CD4-positive, CD25-positive, alpha-beta regulatory T cell (primary cell): ENCODE results near the gene CELF5. TPM values are rescaled to one million over a fixed set of nuclear protein-coding genes. Genes with fewer than 3 reads are reported as not detected.

Experiments used
- ATAC-seq, 2 donors: fragments of 150-1000 bp; cut with Tn5 transposase; one replicate each; pipeline ENCODE4 v1.10.0; 2021; ENCODE audit warnings: low read depth in 2 of 2, moderate number of reproducible peaks in 2 of 2, moderate library complexity in 1 of 2
- DNase-seq, 3 donors: peaks; one replicate each; pipeline versions ENCODE4 v3.0.0 to v3.0.0-alpha.2; 2012 to 2022; ENCODE audit warnings: mixed read lengths in 1 of 3
- H3K27ac ChIP-seq: one replicate; pipeline ENCODE4 v1.7.0; 2013; ENCODE audit warnings: mild to moderate bottlenecking, low read length; ENCODE audit not compliant: insufficient read depth, poor library complexity, severe bottlenecking
- H3K27me3 ChIP-seq: one replicate; pipeline ENCODE4 v1.7.0; 2013; ENCODE audit warnings: low read length; ENCODE audit not compliant: control insufficient read depth, insufficient read depth
- H3K36me3 ChIP-seq: one replicate; pipeline ENCODE4 v1.7.0; 2013; ENCODE audit warnings: mild to moderate bottlenecking, low read length, moderate library complexity; ENCODE audit not compliant: control insufficient read depth, insufficient read depth
- H3K4me1 ChIP-seq: 2 replicates; pipeline ENCODE4 v1.7.0; 2013; ENCODE audit warnings: mild to moderate bottlenecking, low read length; ENCODE audit not compliant: insufficient read depth, control insufficient read depth, poor library complexity, severe bottlenecking
- H3K4me3 ChIP-seq: one replicate; pipeline ENCODE4 v1.7.0; 2013; ENCODE audit warnings: low read depth, mild to moderate bottlenecking, low read length, moderate library complexity
- H3K9me3 ChIP-seq, 2 experiments: 1 replicate in 1 of 2; 2 replicates in 1 of 2; pipeline ENCODE4 v1.7.0; 2013; ENCODE audit warnings: low read length in 2 of 2, mild to moderate bottlenecking in 1 of 2, moderate library complexity in 1 of 2; ENCODE audit not compliant: control insufficient read depth in 2 of 2
- H3K27ac Mint-ChIP-seq, 3 donors: one replicate each; pipeline ENCODE4 v1.8.0; 2020 to 2022; ENCODE audit warnings: mild to moderate bottlenecking in 3 of 3, mixed read lengths in 3 of 3, moderate library complexity in 2 of 3
- H3K27me3 Mint-ChIP-seq: one replicate; pipeline ENCODE4 v1.8.0; 2022; ENCODE audit warnings: mild to moderate bottlenecking, mixed read lengths
- H3K36me3 Mint-ChIP-seq: one replicate; pipeline ENCODE4 v1.8.0; 2020; ENCODE audit warnings: mixed read lengths
- H3K4me1 Mint-ChIP-seq, 4 donors: one replicate each; pipeline ENCODE4 v1.8.0; 2020 to 2022; ENCODE audit warnings: mixed read lengths in 4 of 4, mild to moderate bottlenecking in 1 of 4
- H3K4me3 Mint-ChIP-seq, 4 donors: one replicate each; pipeline ENCODE4 v1.8.0; 2020 to 2022; ENCODE audit warnings: mild to moderate bottlenecking in 4 of 4, mixed read lengths in 4 of 4, moderate library complexity in 3 of 4
- H3K9me3 Mint-ChIP-seq, 7 donors: one replicate each; pipeline ENCODE4 v1.8.0; 2020 to 2022; ENCODE audit warnings: mixed read lengths in 7 of 7, mild to moderate bottlenecking in 3 of 7, moderate library complexity in 2 of 7
- polyA plus RNA-seq, 4 donors: library from polyadenylated mRNA; unstranded; fragments of 300-500 nt; fragmentation: Illumina TruSeq; gene quantifications; one replicate each; pipeline ENCODE4 v1.2.3, GENCODE V29; 2021
- total RNA-seq: library from RNA; stranded (reverse); gene quantifications from one replicate; pipeline ENCODE4 v1.2.3, GENCODE V29; 2022

Gene CELF5
- total and polyA plus RNA-seq, 5 donors from 2014 or later, result 0.17 TPM; not detected in 4

- Mint-ChIP-seq H3K4me1 (peaks cover 0 to 9% (median 3%) of the 10 kb centered on the region in 4 donors), H3K27ac (no peak overlapping the region), H3K36me3 (no peaks in the 10 kb centered on the region), H3K9me3 (peaks cover 0 to 2% (median 0%) of the 10 kb centered on the region in 7 donors), H3K27me3 (peaks cover 57% of the 10 kb centered on the region), H3K4me3 (no peak overlapping the region)
- Histone ChIP-seq H3K4me3 (no peak overlapping the region), H3K27ac (no peak overlapping the region), H3K27me3 (peaks cover 8% of the 10 kb centered on the region), H3K9me3 (no peaks in the 10 kb centered on the region), H3K36me3 (no peaks in the 10 kb centered on the region), H3K4me1 (peaks cover 6% of the 10 kb centered on the region)
- DNase-seq (no peak), ATAC-seq (no peak)
Measured at GRCh38 chr19:3269916-3270671, 45.6 kb downstream of the CELF5 start.

- DNase-seq, result peak; percentile 20 to 64 (median 26)
- Histone ChIP-seq H3K27ac (no peak overlapping the region), H3K4me3 (no peak overlapping the region), H3K27me3 (peaks cover 8% of the 10 kb centered on the region), H3K9me3 (no peaks in the 10 kb centered on the region), H3K4me1 (peaks cover 13% of the 10 kb centered on the region), H3K36me3 (no peaks in the 10 kb centered on the region)
- peaks cover 0 to 15% (median 4%) of the 10 kb centered on the region in 4 donors for H3K4me1 Mint-ChIP-seq
- no peaks in the 10 kb centered on the region for H3K36me3 Mint-ChIP-seq
- H3K4me3 Mint-ChIP-seq, result no peak overlapping the region
- H3K27me3 Mint-ChIP-seq, result peaks cover 60% of the 10 kb centered on the region
- ATAC-seq, result no peak
- H3K27ac Mint-ChIP-seq, result no peak overlapping the region
- peaks cover 0 to 2% (median 0%) of the 10 kb centered on the region in 7 donors for H3K9me3 Mint-ChIP-seq
Measured at GRCh38 chr19:3270902-3271301, 46.4 kb downstream of the CELF5 start.

- Mint-ChIP-seq H3K36me3 (no peaks in the 10 kb centered on the region), H3K4me3 (no peak overlapping the region), H3K27ac (no peak overlapping the region), H3K4me1 (peaks cover 0 to 25% (median 4%) of the 10 kb centered on the region in 4 donors), H3K27me3 (peaks cover 59% of the 10 kb centered on the region), H3K9me3 (peaks cover 0 to 2% (median 0%) of the 10 kb centered on the region in 7 donors)
- H3K36me3 ChIP-seq, result no peaks in the 10 kb centered on the region
- H3K9me3 ChIP-seq, result no peaks in the 10 kb centered on the region
- H3K27ac ChIP-seq, result no peak overlapping the region
- no peak for ATAC-seq
- peaks cover 8% of the 10 kb centered on the region for H3K27me3 ChIP-seq
- H3K4me1 ChIP-seq, result peaks cover 19% of the 10 kb centered on the region
- H3K4me3 ChIP-seq, result no peak overlapping the region
- DNase-seq, result no peak
Measured at GRCh38 chr19:3272401-3272931, 48.0 kb downstream of the CELF5 start.

- Mint-ChIP-seq H3K27me3 (peaks cover 54% of the 10 kb centered on the region), H3K4me1 (peaks cover 0 to 26% (median 4%) of the 10 kb centered on the region in 4 donors), H3K9me3 (peaks cover 0 to 2% (median 0%) of the 10 kb centered on the region in 7 donors), H3K27ac (peak overlapping the region in 1 of 3 donors; percentile 62), H3K4me3 (no peak overlapping the region), H3K36me3 (no peaks in the 10 kb centered on the region)
- ATAC-seq, result no peak
- Histone ChIP-seq H3K4me3 (no peak overlapping the region), H3K9me3 (no peaks in the 10 kb centered on the region), H3K36me3 (no peaks in the 10 kb centered on the region), H3K27ac (no peak overlapping the region), H3K4me1 (peaks cover 19% of the 10 kb centered on the region), H3K27me3 (peaks cover 8% of the 10 kb centered on the region)
- DNase-seq, result no peak
Measured at GRCh38 chr19:3272952-3273351, 48.5 kb downstream of the CELF5 start.

GRCh38 chr19:3274245-3274941, 49.9 kb downstream of the CELF5 start:
- no peaks in the 10 kb centered on the region for H3K36me3 Mint-ChIP-seq
- peaks cover 8% of the 10 kb centered on the region for H3K27me3 ChIP-seq
- H3K9me3 ChIP-seq, result no peaks in the 10 kb centered on the region
- ATAC-seq, result no peak
- peak overlapping the region in 3 of 4 donors; percentile 13 to 87 (median 84) for H3K4me3 Mint-ChIP-seq
- no peak for DNase-seq
- H3K9me3 Mint-ChIP-seq, result peaks cover 0 to 2% (median 0%) of the 10 kb centered on the region in 7 donors
- peaks cover 40% of the 10 kb centered on the region for H3K27me3 Mint-ChIP-seq
- no peak overlapping the region for H3K4me3 ChIP-seq
- H3K27ac ChIP-seq, result no peak overlapping the region
- peak overlapping the region in 2 of 3 donors; percentile 20 to 73 for H3K27ac Mint-ChIP-seq
- H3K4me1 ChIP-seq, result peaks cover 19% of the 10 kb centered on the region
- H3K4me1 Mint-ChIP-seq, result peaks cover 0 to 26% (median 4%) of the 10 kb centered on the region in 4 donors
- no peaks in the 10 kb centered on the region for H3K36me3 ChIP-seq

- Histone ChIP-seq H3K27me3 (peaks cover 2% of the 10 kb centered on the region), H3K4me1 (peaks cover 19% of the 10 kb centered on the region), H3K4me3 (no peak overlapping the region), H3K9me3 (no peaks in the 10 kb centered on the region), H3K27ac (no peak overlapping the region), H3K36me3 (no peaks in the 10 kb centered on the region)
- Mint-ChIP-seq H3K9me3 (peaks cover 0 to 2% (median 0%) of the 10 kb centered on the region in 7 donors), H3K36me3 (no peaks in the 10 kb centered on the region), H3K4me1 (peaks cover 0 to 26% (median 4%) of the 10 kb centered on the region in 4 donors), H3K27me3 (peaks cover 33% of the 10 kb centered on the region), H3K27ac (peak overlapping the region; percentile 73 to 93 (median 92)), H3K4me3 (peak overlapping the region; percentile 13 to 89 (median 86))
- ATAC-seq (peak; percentile 1 to 12), DNase-seq (peak; percentile 14 to 58 (median 34))
Measured at GRCh38 chr19:3274942-3275582, 50.6 kb downstream of the CELF5 start.

GRCh38 chr19:3275583-3276340, 51.3 kb downstream of the CELF5 start:
- Mint-ChIP-seq H3K36me3 (no peaks in the 10 kb centered on the region), H3K27me3 (peaks cover 32% of the 10 kb centered on the region), H3K4me1 (peaks cover 0 to 26% (median 4%) of the 10 kb centered on the region in 4 donors), H3K9me3 (peaks cover 0 to 2% (median 0%) of the 10 kb centered on the region in 7 donors), H3K27ac (peak overlapping the region; percentile 14 to 93 (median 73)), H3K4me3 (peak overlapping the region; percentile 13 to 89 (median 86))
- peak; percentile 79 to 80 for ATAC-seq
- H3K27ac ChIP-seq, result no peak overlapping the region
- peaks cover 2% of the 10 kb centered on the region for H3K27me3 ChIP-seq
- H3K4me3 ChIP-seq, result no peak overlapping the region
- peak; percentile 86 to 87 (median 86) for DNase-seq
- no peaks in the 10 kb centered on the region for H3K36me3 ChIP-seq
- H3K4me1 ChIP-seq, result peaks cover 19% of the 10 kb centered on the region
- H3K9me3 ChIP-seq, result no peaks in the 10 kb centered on the region
